ENCODE results near the gene FBXL15.

- no peak for TF ChIP-seq CTCF (IDR thresholded peaks at IDR 0.05)
- no peak for TF ChIP-seq POLR2A (IDR thresholded peaks at IDR 0.05)
Measured at GRCh38 chr10:102405632-102406031, 15.0 kb upstream of the FBXL15 start.
